ENCODE data around the gene CRYBG2. TPM values are rescaled to one million over a fixed set of nuclear protein-coding genes. Genes with fewer than 3 reads are reported as not detected.
"Not testable (repeated sequence)": the region's sequence is repeated elsewhere in the genome, so short reads cannot be mapped to it uniquely, and the experiment has no call there.

The CRYBG2 gene
- total RNA-seq, 2 donors from 2014 or later, result 9.0 to 15.1 TPM

- peaks cover 4% of the 10 kb centered on the region for H3K9me3 ChIP-seq (ENCODE audit: control insufficient read depth, low read length)
- no peaks in the 10 kb centered on the region for H3K36me3 Mint-ChIP-seq (ENCODE audit: low read depth)
- H3K27me3 Mint-ChIP-seq (ENCODE audit: insufficient read depth), result no peaks in the 10 kb centered on the region
- H3K27ac Mint-ChIP-seq, result no peak overlapping the region
- H3K9me3 Mint-ChIP-seq, result peaks cover 2% of the 10 kb centered on the region
- TF ChIP-seq CTCF (conservative IDR thresholded peaks at IDR 0.05), result no peak
- H3K4me3 ChIP-seq (ENCODE audit: low read length), result no peak overlapping the region
- no peak overlapping the region for H3K27ac ChIP-seq (ENCODE audit: low read depth, low read length)
- H3K4me1 Mint-ChIP-seq, result peaks cover 8% of the 10 kb centered on the region
- peaks cover 4% of the 10 kb centered on the region for H3K4me1 ChIP-seq (ENCODE audit: control insufficient read depth, insufficient read depth, low read length)
- no peak for DNase-seq
- H3K27me3 ChIP-seq (ENCODE audit: control insufficient read depth, insufficient read depth, low read length, poor library complexity, severe bottlenecking), result no peaks in the 10 kb centered on the region
- H3K4me3 Mint-ChIP-seq, result no peak overlapping the region
- H3K9ac ChIP-seq (ENCODE audit: extremely low read depth, low read length, poor library complexity, severe bottlenecking), result no peak overlapping the region
- H3K36me3 ChIP-seq (ENCODE audit: control insufficient read depth, insufficient read depth, low read length), result no peaks in the 10 kb centered on the region
- 86 to 98% methylated on average over 4 of the region's 4 CpGs for WGBS, 2 experiments (ENCODE audit: insufficient coverage in 1 of 2, insufficient read length in 1 of 2)
Measured at GRCh38 chr1:26376050-26376449, 22.1 kb upstream of the CRYBG2 start.

GRCh38 chr1:26375081-26375480 lies 21.2 kb upstream of the CRYBG2 start:
- no peak overlapping the region for H3K4me3 ChIP-seq (ENCODE audit: low read length)
- WGBS, 2 experiments (ENCODE audit: insufficient coverage in 1 of 2, insufficient read length in 1 of 2), result 86 to 92% methylated on average over 1 to 6 of the region's 6 CpGs
- H3K27ac Mint-ChIP-seq, result no peak overlapping the region

GRCh38 chr1:26374361-26374760 lies 20.4 kb upstream of the CRYBG2 start:
- not testable (repeated sequence) for H3K9me3 Mint-ChIP-seq; H3K27ac Mint-ChIP-seq; H3K27me3 ChIP-seq (ENCODE audit: control insufficient read depth, insufficient read depth, low read length, poor library complexity, severe bottlenecking); H3K9ac ChIP-seq (ENCODE audit: extremely low read depth, low read length, poor library complexity, severe bottlenecking); H3K4me1 Mint-ChIP-seq; DNase-seq; H3K36me3 Mint-ChIP-seq (ENCODE audit: low read depth); H3K4me1 ChIP-seq (ENCODE audit: control insufficient read depth, insufficient read depth, low read length); H3K36me3 ChIP-seq (ENCODE audit: control insufficient read depth, insufficient read depth, low read length); H3K27me3 Mint-ChIP-seq (ENCODE audit: insufficient read depth); H3K4me3 ChIP-seq (ENCODE audit: low read length); H3K9me3 ChIP-seq (ENCODE audit: control insufficient read depth, low read length); H3K27ac ChIP-seq (ENCODE audit: low read depth, low read length); H3K4me3 Mint-ChIP-seq
- WGBS, 2 experiments (ENCODE audit: insufficient coverage in 1 of 2, insufficient read length in 1 of 2), result 43 to 55% methylated on average over 2 of the region's 2 CpGs

More at GRCh38 chr1:26375081-26375480, 21.2 kb upstream of the CRYBG2 start:
- DNase-seq, result no peak
- H3K9me3 Mint-ChIP-seq, result peaks cover 8% of the 10 kb centered on the region
- Histone ChIP-seq H3K27ac (ENCODE audit: low read depth, low read length) (no peak overlapping the region), H3K9ac (ENCODE audit: extremely low read depth, low read length, poor library complexity, severe bottlenecking) (no peak overlapping the region), H3K27me3 (ENCODE audit: control insufficient read depth, insufficient read depth, low read length, poor library complexity, severe bottlenecking) (no peaks in the 10 kb centered on the region), H3K9me3 (ENCODE audit: control insufficient read depth, low read length) (peaks cover 7% of the 10 kb centered on the region), H3K4me1 (ENCODE audit: control insufficient read depth, insufficient read depth, low read length) (peaks cover 4% of the 10 kb centered on the region), H3K36me3 (ENCODE audit: control insufficient read depth, insufficient read depth, low read length) (no peaks in the 10 kb centered on the region)
- no peak for TF ChIP-seq CTCF (conservative IDR thresholded peaks at IDR 0.05)
- peaks cover 8% of the 10 kb centered on the region for H3K4me1 Mint-ChIP-seq
- H3K27me3 Mint-ChIP-seq (ENCODE audit: insufficient read depth), result peaks cover 7% of the 10 kb centered on the region
- H3K4me3 Mint-ChIP-seq, result no peak overlapping the region
- no peaks in the 10 kb centered on the region for H3K36me3 Mint-ChIP-seq (ENCODE audit: low read depth)

- H3K4me1 Mint-ChIP-seq, result peaks cover 8% of the 10 kb centered on the region
- H3K27ac Mint-ChIP-seq, result no peak overlapping the region
- TF ChIP-seq CTCF (conservative IDR thresholded peaks at IDR 0.05), result no peak
- peaks cover 8% of the 10 kb centered on the region for H3K9me3 Mint-ChIP-seq
- Histone ChIP-seq H3K4me1 (ENCODE audit: control insufficient read depth, insufficient read depth, low read length) (peaks cover 4% of the 10 kb centered on the region), H3K4me3 (ENCODE audit: low read length) (no peak overlapping the region), H3K9me3 (ENCODE audit: control insufficient read depth, low read length) (peaks cover 7% of the 10 kb centered on the region), H3K27ac (ENCODE audit: low read depth, low read length) (no peak overlapping the region), H3K9ac (ENCODE audit: extremely low read depth, low read length, poor library complexity, severe bottlenecking) (no peak overlapping the region), H3K27me3 (ENCODE audit: control insufficient read depth, insufficient read depth, low read length, poor library complexity, severe bottlenecking) (no peaks in the 10 kb centered on the region), H3K36me3 (ENCODE audit: control insufficient read depth, insufficient read depth, low read length) (no peaks in the 10 kb centered on the region)
- 52 to 64% methylated on average over 2 of the region's 2 CpGs for WGBS, 2 experiments (ENCODE audit: insufficient coverage in 1 of 2, insufficient read length in 1 of 2)
- DNase-seq, result no peak
- H3K4me3 Mint-ChIP-seq, result no peak overlapping the region
- peaks cover 7% of the 10 kb centered on the region for H3K27me3 Mint-ChIP-seq (ENCODE audit: insufficient read depth)
- H3K36me3 Mint-ChIP-seq (ENCODE audit: low read depth), result no peaks in the 10 kb centered on the region
Measured at GRCh38 chr1:26373789-26374188, 19.9 kb upstream of the CRYBG2 start.
